ENCODE measurements around the gene SPNS2.

GRCh38 chr17:4535667-4536258 is 37.1 kb downstream of the SPNS2 start:
- no peak for TF ChIP-seq CTCF (conservative IDR thresholded peaks at IDR 0.05; ENCODE audit: low read depth in 2 of 2)
- TF ChIP-seq ZNF114 (CRISPR knock-in tag; IDR thresholded peaks at IDR 0.05): no peak
- TF ChIP-seq POLR2AphosphoS5 (IDR thresholded peaks at IDR 0.05; ENCODE audit: low read depth): no peak

Measured in GM23338 (cell line).